RWPE1 (cell line): ENCODE results near the gene CCDC9.

Source experiments
- CTCF ChIA-PET: fragments of 350-600 bp; sonication (Branson Sonifier 250); formaldehyde crosslinking; extraction: SDS; loops from one replicate; lab custom pipeline; 2021; lab: Yijun Ruan, JAX
- POLR2A ChIA-PET: fragments of 400-600 bp; formaldehyde crosslinking; extraction: SDS; loops from one replicate; lab custom pipeline; 2020; ENCODE audit warnings: antibody characterized with exemption; ENCODE audit not compliant: low non-redundant PET; lab: Yijun Ruan, JAX
- DNase-seq: peaks from one replicate; pipeline ENCODE4 v3.0.0; 2012; ENCODE audit warnings: low spot score
- H3K27ac ChIP-seq: fragments of 450-650 bp; 2 replicates; pipeline ENCODE4 v1.5.1; 2017
- TF ChIP-seq, protein P1 (sequence below): fragments of 450-650 bp; conservative IDR thresholded peaks from 2 replicates; pipeline ENCODE4 v1.5.1; 2017; ENCODE audit warnings: low read depth, mild to moderate bottlenecking

The CCDC9 gene

DNA sequence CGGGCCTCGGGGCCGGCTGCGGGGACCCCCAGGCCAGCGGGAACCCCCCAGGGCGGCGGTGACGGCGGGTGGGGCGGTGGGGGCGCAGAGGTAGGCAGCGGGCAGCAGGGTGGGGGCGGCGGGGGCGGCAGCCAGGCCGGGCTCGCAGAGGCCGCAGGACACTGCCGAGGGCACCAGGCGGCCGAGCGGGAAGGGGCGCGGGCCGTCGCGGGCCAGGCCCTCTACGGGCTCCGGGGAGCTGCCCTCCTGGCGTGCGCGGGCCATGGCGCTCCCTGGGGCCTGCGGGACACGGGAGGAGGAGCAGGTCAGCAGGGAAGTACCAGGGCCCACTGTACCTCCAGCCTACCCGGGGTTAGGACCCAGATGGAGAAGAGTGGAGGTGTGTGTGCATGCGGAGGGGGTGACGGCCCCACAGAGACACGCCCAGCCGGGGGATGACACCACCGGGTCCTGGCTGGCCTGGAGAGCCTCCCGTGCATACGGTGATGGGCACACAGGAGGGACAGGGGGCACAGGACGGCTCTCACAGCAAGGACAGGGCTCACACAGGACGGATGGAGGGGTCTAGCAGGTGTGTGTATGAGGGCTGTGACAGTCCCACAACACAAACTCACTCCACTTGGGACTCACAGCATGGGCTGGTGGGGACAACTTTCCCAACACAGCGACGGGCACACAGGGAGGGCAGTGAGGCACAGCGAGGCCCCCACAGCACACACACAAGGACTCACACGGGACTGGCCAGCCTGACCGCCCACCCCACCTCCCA is 28.0 kb upstream of the CCDC9 start:
- POLR2A ChIA-PET: interaction anchor here (1.6 kb wide), 1 partner anchor 15 kb away, joined by 8 read pairs; no protein-coding TSS in a partner anchor
- TF ChIP-seq, protein P1, sequence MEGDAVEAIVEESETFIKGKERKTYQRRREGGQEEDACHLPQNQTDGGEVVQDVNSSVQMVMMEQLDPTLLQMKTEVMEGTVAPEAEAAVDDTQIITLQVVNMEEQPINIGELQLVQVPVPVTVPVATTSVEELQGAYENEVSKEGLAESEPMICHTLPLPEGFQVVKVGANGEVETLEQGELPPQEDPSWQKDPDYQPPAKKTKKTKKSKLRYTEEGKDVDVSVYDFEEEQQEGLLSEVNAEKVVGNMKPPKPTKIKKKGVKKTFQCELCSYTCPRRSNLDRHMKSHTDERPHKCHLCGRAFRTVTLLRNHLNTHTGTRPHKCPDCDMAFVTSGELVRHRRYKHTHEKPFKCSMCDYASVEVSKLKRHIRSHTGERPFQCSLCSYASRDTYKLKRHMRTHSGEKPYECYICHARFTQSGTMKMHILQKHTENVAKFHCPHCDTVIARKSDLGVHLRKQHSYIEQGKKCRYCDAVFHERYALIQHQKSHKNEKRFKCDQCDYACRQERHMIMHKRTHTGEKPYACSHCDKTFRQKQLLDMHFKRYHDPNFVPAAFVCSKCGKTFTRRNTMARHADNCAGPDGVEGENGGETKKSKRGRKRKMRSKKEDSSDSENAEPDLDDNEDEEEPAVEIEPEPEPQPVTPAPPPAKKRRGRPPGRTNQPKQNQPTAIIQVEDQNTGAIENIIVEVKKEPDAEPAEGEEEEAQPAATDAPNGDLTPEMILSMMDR: no peak
- H3K27ac ChIP-seq: peak overlapping the region; percentile 99
- no peak for DNase-seq
- CTCF ChIA-PET: interaction anchor here (1.8 kb wide), 1 partner anchor 19 kb away, joined by 10 read pairs; no protein-coding TSS in a partner anchor

DNA sequence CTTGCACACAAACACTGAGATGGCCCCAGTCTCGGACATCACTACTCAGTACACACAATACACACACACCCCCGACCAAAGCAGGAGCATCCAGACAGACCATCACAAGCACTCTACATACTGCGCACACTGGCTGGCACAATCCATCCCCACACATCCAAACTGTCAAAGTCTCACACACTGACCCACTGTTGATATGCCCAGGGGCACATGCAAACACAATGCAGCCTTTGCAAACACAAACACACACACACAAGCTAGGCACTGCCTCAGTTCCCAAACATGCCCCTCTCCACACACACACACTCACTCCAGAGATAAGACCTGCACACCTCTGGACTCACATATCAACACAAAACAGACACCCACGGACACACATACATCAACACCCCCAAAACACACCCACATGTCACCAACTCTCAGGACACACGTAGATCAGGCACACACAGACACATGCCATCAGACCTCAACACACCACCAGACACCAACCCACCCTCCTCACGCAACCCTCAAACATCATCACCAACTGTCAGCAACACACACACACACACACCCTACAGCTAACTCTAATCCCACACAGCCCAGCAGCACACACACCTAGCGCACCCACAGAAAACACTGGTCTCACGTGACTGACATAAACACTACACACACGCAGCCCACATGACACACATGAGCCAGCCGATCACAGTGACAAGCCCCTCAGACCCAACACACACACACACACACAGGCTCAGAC is 27.2 kb upstream of the CCDC9 start:
- TF ChIP-seq, protein P1: no peak
- DNase-seq: no peak
- POLR2A ChIA-PET: no interaction called here
- H3K27ac ChIP-seq: peak overlapping the region; percentile 99
- CTCF ChIA-PET: interaction anchor here (0.6 to 0.7 kb wide), 2 partner anchors 77 to 86 kb away, joined by 3 read pairs; no protein-coding TSS in a partner anchor

DNA sequence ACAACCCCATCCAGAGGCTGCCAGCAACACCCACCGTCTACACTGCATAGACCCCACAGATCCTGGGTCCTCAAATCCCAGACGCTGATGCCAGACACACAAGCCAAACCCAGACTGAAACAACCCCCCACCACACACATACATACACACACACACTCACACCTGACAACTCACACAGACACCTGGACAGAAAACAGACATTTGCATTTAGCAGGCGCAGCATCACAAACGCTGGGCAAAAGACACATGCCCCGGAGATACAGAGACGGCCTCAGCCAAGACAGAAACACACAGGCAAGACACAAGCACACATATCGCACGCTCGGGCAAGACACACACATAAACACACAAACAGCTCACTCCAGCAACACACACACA is 26.7 kb upstream of the CCDC9 start:
- peak overlapping the region; percentile 99 for H3K27ac ChIP-seq
- ChIA-PET CTCF (interaction anchor here (0.6 to 0.7 kb wide), 2 partner anchors 18 to 86 kb away, joined by 3 read pairs; no protein-coding TSS in a partner anchor), POLR2A (no interaction called here)
- DNase-seq: no peak
- TF ChIP-seq, protein P1: no peak

DNA sequence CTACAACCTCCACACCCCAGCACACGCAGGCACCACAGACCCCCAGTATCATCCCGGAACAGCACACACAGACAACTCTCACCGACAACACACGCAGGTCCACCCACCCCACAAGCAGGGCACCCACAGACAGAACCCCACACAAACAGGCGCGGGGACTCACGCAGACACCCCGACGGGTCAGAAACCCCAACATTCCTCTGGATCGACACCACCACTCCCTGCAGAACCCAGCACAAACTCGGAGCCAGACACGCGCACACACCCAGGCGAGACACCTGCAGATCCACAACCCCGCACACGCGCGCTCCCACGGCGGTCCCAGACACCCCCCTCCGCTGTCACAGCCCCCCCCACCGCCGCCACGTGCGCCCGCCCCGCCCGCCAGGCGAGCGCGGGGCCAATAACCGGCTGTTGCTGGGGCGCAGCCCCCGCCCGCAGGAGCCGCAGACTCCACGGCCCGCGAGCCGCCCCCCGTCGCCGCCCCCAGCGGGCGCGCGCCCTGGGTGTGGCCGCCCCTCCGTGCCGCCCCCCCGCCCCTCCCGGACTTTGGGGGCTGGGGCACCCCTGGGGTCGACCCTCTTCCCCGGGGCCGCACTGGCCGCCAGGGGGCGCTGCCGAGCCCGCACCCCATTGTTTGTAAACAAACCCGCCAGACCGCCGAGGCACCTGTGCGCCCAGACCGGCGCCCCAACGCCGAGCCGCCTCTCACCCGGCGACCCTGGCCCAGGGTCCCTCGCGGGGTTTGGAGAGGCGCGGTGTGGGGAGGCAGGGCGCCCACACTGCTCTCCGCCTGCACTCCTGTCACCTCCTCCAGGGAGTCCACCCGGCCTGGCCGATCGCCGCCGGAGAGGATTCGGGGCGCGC is 26.0 kb upstream of the CCDC9 start:
- H3K27ac ChIP-seq: peak overlapping the region; percentile 99
- DNase-seq: peak; percentile 47
- CTCF ChIA-PET: interaction anchor here (0.6 to 0.7 kb wide), 2 partner anchors 17 to 85 kb away, joined by 3 read pairs; no protein-coding TSS in a partner anchor
- POLR2A ChIA-PET: no interaction called here
- TF ChIP-seq, protein P1: peak; percentile 94

DNA sequence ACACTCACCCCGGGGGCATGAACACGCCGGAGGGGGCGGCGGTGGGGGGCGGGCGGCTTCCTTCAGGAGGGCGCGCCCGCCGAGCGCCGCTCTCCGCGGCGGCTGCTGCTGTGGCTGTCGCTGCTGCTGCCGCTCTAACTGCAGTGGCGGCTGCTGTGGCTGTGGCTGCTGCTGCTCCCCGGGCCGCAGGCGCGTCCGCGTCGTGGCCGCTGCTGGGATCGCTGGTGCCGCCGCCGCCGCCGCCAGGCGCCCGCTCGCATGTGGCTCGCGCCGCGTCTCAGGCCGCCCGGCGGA is 25.5 kb upstream of the CCDC9 start, which contains the start of gene BBC3:
TSS of gene BBC3 (minus strand) at position 279 of the 294 bp plus-strand sequence. CDS start 2,768 bp downstream, outside the sequence.
- CTCF ChIA-PET: no interaction called here
- DNase-seq: no peak
- peak within 1 kb of the TSS; percentile 99 for H3K27ac ChIP-seq
- TF ChIP-seq, protein P1: no peak
- POLR2A ChIA-PET: no interaction called here
